Germinal center (tissue), 1 donor: ENCODE measurements around the gene SLC5A5.
A peak's percentile ranks its signal among the peaks of the same experiment; 100 is the strongest.

Source experiments
- DNase-seq: peaks from one replicate; pipeline ENCODE4 v3.0.0; 2012; ENCODE audit warnings: mixed read lengths, low spot score

Gene SLC5A5

DNA sequence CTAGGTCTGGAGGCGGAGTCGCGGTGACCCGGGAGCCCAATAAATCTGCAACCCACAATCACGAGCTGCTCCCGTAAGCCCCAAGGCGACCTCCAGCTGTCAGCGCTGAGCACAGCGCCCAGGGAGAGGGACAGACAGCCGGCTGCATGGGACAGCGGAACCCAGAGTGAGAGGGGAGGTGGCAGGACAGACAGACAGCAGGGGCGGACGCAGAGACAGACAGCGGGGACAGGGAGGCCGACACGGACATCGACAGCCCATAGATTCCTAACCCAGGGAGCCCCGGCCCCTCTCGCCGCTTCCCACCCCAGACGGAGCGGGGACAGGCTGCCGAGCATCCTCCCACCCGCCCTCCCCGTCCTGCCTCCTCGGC is at the start of gene SLC5A5:
Gene SLC5A5, plus strand, starts transcription at position 68 of the 373 bp plus-strand sequence. CDS start 375 bp downstream, outside the sequence.
- DNase-seq = no peak

DNA sequence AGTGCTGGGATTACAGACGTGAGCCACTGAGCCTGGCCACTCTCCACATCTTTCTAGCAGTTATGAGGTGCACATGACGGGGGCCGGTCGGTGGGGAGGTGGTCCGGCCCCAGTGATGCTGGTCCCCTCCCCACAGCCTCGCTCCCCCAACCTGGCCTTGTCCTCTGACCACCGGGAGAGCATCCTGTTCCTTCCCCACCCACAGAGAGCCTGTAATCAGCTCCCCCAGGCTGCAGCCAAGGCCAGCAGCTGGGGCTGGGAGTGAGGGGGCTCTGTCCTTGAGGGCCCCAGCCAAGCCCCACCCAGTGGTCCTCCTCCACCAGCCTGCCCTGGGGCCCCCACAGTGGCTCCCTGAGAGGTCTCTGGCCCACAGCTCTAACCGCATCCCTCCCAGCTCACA is 47.4 kb upstream of the SLC5A5 start:
- no peak for DNase-seq

DNA sequence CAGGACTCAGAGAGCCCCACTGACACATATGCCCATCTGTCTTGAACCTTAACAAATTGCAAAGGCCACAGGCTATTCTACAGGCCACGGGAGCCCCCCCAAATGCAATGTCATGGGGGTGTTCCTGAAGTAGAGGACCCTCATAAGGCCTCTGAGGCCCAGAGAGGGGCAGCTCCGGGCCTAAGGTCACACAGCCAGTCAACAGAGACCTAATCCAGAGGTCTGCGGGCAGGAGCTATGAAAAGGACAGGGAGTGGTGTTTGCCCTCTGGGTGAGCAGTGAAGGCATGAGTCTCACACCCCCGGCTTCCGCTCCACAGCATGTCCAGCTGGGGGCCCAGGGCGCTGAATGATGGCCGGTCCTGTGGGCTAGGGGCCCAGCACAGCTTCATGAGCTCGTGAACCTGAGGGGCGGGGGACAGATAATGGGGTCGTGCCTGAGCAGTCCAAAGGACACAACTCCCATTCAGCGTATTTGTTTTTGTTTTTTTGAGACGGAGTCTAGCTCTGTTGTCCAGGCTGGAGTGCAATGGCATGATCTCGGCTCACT is 45.2 kb upstream of the SLC5A5 start:
- DNase-seq = no peak

DNA sequence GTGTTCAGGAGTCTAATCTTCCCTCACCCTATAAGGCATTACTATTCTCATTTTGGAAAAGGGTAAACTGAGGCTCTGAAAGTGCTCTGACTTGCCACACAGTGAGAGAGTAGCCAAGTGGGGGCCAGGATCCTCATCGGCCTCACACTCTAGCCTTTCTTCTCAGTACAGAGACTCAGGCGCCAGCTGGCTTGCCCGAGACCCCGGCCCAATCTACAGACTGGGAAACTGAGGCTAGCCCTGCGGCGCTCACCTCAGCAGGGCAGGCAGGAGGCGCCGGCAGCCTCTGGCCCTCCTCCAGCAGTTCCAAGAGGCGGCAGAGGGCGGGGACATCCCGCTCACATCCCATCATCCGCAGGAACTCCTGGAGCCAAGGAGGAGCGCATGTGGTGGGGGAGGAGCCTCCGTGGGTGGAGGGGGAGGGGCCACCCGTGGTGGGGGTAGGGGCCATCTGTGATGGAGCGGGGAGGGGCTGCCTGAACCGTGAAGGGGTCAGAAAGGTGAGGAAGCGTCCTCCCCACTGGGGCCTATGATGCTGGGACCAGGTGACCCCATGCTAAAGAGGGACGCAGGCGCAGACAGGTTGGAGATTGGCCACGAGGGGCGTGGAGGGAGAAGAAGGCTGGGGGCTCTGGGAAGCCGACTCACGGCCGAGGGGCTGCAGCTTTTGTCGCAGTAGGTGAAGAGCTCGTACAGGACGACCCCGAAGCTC is 41.7 kb upstream of the SLC5A5 start:
- no peak for DNase-seq

DNA sequence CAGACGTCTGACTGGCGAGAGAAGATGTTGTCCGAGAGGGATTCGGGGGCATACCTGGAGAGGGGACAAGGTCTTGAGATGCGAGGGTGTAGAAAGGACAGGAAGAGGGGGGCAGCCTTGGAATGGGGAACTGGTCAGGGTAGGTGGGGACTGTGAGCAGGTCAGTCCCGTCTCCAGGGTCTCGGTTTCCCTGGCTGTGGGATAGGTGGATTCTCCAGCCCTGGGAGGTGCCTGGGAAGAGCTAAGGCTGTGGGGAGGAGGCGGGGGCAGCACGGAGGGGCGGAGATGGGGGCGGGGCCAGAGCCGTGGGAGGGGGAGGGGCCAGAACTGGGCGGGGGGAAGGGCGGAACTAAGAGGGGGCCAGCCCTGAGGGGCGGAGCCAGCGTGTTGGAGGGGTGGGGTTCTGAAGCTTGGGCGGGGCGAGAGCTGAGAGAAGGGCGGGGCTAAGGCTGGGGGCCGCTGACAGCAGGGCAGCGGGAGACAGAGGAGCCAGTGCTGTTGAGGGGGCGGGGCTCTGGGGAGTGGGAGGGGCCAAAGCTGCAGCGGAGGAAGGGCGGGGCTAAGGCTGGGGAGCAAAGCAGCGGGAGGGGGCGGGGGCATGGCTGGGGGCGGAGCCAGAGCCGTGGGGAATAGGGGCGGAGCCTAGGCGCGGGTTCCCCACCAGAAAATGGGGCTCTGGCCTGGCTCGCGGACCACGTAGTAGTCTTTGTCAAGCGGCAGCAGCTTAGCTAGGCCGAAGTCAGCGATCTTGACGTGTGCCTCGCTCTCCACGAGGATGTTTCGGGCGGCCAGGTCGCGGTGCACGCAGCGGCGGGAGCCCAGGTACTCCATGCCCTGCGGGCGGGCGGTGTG is 41.0 kb upstream of the SLC5A5 start:
- peak; percentile 62 for DNase-seq

DNA sequence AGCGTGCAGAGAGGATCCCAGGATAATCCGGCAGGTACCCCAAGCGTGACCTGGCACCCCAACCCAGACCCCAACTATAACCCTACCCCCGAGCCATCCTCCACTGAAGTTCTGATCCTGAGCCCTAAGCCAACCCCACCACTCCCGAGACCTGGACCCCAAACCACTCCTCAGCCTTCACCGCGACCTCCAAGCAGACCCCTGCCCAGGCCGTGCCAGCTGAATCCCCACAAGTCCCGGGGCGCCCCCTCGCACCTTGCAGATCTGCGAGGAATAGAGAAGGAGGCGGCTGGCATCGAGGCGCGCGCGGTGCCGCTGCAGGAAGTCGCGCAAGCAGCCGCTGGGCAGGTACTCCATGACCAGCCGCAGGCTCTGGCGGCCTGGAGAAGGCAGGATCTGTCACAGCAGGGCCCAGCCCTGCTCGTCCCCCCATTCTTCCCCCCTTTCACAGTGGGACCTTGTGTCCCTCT is 40.3 kb upstream of the SLC5A5 start:
- no peak for DNase-seq

DNA sequence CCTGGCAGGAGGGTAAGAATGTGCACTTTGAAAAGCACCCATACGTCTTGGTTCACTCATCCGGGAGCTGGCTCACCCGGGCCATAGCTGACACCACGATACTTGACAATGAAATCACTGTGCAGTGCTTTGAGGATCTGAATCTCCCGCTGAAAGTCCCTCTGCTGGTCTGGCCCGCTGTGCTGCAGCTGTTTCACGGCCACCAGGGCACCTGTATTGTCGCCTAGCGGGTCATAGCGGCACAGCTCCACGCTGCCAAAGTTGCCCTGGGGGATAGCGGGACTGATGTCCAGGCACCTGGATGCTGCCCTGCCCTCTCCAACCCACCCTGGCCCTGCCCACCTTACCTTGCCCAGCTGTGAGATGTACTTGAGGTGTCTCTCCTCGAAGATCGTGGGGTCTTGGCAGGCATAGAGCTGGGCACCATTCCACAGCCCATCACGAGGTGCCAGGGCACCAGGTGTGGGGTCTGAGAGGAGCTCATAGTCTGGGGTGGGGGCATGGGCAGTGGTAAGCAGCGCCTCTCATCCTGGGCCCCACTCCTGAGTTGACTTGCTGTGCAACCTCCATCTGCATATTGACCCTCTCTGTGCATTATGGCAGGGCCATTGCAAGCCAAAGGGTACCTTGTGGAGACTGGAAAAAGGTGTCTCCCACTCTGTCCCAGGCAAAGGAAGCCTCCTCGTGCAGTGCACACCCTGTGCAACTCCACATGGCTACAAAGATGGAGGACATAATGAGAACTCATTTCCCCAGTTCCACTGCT is 39.1 kb upstream of the SLC5A5 start:
- DNase-seq = no peak

DNA sequence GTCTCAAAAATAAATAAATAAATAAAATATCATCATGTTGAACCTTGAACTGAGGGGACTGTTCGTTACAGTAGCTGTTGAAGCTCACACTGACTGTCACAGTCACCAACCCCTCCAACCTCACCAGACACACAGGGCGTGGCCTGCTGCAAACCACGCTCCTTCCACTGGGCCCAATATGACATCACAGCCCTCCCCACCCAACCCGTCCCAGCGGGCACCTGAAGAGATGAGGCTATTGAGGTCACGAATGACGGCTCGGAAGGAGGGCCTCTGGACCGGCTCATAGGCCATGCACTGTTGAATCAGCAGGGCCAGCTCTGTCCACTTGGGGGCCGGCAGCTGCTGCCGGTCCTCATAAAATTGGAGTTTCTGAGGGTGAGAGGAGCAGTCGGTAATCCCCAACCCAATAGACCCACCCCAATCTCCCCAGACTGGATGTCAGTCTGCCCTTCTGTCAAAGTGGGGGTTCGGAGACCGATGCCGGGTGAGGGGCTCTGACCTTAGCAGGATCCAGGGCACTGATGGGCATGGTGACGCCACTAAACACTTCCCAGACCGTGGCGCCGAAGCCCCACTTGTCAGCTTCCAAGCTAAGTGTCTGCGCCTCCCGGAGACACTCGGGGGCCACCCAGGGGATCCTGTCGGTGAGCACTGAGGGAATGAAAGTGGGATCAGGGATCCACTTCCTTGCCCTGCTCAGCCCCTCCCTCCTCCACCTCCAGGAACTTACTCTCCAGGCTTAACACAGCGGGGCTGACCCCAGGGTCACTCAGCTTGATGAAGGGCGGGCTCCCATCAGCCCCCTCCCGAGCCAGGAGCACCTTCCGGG is 37.2 kb upstream of the SLC5A5 start:
- no peak for DNase-seq

DNA sequence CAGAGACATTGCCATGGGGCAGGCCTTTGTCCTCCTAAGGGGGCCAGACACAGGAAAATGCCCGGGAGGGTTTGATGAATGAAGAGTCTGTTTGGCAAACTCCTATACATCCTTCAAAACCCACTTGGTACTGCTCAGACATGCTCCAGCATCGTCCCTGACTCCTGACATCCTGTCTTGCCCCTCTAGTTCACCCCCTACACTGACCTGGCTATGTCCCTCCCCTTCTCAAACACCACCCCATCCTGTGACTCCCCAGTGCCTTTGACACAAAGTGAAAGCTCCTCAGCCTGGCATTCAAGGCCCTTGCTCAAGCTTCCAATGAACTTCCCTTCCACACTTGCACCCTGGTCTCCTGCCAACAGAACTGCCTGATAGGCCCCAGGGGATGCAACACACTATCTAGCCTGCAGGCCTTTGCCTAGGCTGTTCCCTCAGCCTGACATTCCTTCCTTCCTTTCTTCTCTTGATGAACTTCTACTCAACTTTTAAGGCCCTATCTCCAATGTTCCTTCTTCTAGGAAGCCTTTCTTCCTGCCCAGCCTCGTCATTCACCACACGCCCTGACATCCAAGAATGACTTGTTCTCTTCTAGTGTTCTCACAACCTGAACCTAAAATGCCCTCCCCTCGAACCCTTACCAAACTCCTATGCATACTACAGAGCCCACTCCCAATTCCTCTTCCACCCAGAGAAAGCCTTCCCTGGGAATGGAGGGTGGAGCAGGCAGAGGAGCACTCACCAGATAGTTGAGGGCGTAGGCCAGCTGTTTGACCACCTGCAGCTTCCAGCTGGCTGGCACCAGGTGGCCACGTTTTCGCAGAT is 36.4 kb upstream of the SLC5A5 start:
- no peak for DNase-seq

DNA sequence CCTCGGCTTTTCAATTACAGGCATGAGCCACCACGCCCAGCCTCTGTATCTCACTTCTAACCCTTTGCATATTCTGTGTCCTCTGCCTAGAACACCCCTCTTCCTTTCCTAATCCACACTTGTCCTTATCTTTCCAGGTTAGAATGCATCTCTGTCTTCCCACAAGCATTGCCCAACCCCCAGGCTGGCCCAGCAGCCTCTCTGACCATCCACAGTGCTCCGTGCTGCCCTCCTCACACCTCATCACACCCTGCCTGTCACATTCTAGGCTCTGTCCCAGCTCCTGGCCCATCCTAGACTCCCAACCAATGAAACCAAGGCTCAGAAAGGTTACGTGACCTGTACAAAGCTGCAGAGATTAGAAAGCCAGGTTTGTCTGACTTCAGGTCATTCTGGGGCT is 35.2 kb upstream of the SLC5A5 start:
- DNase-seq = no peak

DNA sequence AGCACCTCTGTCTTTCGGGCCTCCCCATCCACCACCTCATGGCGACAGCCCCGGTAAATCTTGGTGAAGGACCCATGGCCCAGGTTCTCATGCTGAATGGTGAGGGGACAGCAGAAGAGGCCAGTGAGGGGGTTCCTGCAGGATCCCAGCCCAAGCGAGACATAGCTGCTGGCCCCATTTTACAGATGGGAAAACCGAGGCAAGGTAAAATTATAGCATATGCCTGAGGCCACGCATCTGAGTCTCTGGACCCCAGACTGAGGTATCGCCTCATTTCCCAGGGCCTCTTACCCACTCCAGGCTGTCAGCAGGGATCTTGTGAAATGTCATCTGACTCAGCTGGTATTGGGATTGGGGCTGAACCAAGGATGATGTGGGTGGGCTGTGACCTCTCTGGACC is 33.8 kb upstream of the SLC5A5 start:
- no peak for DNase-seq

DNA sequence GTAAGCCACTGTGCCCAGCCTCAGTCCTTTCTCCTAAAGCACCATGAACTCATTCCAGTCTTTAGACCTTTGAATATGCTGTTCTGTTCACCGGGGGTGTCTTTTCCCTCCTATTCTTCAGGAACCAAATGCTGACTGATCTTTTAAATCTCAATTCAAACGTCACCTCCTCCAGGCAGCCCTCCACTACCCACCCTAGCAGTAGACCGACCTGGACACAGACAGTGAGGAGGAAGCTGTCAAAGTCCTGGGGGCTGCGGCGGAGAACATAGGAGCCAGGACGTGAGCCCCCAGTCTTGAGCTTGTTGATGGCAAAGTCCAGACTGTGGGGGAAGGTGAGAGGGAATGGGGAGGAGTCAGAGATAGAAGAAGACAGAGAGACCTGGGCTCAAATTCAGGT is 31.7 kb upstream of the SLC5A5 start:
- DNase-seq = no peak

DNA sequence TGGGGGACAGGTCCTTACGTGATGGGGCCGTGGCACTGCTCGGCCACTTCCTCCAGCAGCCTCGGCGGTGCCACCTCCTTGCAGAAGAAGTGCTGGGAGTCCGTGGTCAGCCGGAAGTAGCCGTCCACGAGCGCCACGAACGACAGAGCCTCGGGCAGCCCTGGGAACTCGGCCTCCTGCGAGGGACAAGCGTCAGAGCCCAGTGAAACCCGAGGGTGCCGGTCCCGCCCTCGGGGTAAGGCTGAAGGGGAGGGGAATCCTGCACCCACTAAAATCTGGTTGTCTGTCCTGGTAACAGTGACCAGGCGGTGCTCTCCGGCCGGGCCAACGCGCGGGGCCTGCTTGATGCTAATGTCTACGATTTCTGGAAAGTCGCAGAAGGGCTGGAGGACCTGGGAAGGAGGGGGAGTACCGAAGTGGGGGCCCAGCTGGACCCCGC is 30.4 kb upstream of the SLC5A5 start:
- DNase-seq = no peak

DNA sequence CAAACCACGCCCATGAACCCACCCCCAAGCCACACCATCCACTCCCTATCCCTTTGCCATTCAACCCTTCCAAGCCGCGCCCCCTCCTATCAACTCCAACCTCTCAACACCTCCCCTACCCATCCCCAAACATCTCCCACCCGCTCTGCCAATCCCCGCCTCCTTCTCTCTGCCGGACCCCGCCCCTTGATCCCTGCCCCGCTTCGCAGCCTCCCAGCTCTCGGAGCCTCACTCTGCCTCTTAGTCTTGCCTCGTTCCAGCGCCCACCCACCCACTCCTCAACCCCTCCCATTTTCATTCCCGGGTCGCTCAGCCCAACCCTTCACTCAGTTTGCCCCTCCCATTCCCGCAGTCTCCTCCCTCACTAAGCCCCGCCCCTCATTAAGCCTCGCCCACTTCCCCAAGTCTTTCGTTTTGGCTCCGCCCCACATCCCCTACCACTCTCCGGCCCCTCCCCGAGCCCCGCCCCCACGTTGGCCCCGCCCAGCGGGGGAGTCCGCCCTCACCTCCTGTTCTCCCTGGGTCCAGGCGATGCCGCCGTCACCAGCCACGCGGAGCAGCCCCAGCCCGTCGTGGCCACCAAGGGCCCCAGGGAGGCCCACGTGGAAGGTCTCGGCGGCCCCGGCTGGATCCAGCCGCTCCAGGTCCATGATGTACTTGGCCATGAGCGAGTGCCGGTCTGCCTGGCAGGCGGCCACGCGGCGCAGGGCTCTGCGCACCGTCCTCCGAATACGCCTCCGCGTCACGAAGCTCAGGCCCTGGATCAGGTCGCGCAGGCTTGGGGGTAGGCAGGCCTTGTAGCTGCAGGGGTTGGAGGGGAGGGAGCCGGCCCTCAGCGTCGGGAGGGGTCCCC is 29.7 kb upstream of the SLC5A5 start:
- DNase-seq = peak; percentile 45

DNA sequence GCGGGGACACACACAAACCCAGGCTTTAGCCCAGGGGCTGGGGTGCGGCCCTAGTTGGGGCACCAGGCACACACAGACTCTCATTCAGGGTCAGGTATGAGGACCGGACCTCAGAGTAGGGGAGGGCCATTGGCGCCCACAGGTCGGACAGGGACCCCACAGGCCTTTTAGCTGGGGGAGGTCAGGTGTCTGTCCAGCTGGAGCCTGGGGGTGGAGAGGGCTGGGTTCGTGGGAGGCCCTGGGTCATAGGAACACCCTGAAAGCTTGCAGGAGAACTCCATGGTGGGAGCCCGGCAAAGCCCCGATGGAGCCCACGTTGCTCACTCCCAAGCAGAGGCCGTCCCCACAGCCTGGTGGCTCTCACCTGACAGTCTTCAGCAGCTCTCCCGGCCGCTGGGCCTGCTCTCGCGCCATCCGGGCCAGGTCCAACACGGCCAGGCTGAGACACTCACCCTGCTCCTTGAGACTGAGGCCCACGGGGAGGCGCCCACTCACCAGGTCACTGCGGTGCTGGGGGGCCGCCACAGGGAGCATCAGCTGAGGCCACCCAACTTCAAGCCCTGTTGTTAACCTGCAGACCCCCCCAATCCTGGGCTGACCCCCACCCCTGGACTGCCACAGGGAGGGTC is 29.0 kb upstream of the SLC5A5 start:
- no peak for DNase-seq

DNA sequence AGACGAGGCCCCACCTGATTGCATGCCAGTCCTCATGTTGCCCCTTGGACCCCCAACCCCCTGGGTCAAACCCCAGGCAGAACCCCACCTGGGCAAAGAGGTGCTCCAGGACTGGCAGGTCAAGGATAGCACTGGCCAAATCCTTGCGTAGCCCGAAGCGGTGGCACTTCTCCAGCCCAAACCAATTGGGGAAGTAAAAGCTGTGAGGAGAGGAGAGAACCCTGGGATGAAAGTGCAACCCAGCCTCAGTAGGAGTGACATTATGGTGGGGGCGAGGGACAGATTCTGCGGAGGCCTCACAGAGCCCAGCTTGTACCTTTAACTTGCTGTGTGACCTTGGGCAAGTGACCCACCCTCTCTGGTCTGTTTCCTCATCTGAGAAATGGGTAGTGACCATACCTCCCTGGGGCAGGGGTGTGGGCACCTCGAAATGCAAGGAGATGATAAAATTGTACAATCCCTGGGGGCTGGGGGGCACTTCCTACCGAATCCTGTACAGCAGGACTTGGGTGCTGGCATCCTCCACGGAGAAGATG is 28.4 kb upstream of the SLC5A5 start:
- DNase-seq = no peak

DNA sequence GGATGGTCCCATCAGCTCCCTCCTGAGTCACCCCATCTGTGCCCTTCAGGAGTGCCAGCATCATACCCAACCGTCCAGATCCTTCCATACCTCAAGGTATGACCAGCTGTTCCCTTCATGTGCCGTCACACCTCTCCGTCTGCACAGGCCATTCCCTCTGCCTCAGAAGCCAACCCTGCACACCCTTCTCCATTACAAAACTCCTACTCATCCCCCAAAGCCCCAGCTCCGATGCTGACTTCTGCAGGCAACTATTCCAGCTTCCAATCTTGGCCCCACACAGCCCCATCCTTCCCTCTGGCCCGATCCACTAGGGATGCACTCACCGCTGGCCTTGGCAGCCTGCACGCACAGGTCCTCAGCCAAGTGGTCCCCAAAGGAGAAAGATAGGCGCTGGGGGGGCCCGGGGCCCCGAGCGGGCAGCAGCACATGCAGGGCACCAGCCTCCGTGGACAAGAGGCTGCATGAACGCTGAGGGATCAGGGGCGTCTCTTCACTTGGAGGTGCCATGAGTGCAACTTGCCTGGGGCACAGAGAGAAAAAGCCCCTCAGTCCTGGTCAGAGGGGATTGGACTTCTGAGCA is 27.7 kb upstream of the SLC5A5 start:
- DNase-seq = no peak

DNA sequence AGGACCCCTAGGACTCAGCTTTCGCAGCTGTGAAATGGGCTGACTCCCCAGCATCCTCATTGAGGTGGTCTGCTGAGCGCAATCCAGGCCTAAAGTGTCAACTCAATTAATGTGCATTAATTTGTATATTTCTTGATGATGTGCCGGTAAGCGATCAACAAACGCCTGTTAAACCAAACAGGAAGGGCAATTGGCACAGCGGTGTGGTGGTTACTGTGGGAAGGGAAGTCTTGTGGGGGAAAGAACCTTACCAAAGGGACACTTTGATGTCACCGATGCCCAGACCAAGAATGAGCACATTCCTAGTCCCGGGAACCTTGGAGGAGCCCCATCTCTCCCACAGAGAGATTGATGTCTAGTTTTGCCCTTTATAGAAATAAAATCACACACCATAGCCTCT is 25.6 kb upstream of the SLC5A5 start:
- no peak for DNase-seq
